Osteoblast (primary cell): ENCODE measurements around the gene GRM1. TPM values are rescaled to one million over a fixed set of nuclear protein-coding genes. Genes with fewer than 3 reads are reported as not detected.

Experiments used
- DNase-seq: peaks from one replicate; pipeline ENCODE4 v3.0.0; 2011; ENCODE audit warnings: low spot score, mixed read lengths; ENCODE audit not compliant: insufficient read length; ENCODE audit errors: missing footprints
- H2AFZ ChIP-seq: 2 replicates; pipeline ENCODE4 v1.6.0; 2011; ENCODE audit warnings: mild to moderate bottlenecking, low read length
- H3K27ac ChIP-seq: 2 replicates; pipeline ENCODE4 v1.5.1; 2011; ENCODE audit warnings: mild to moderate bottlenecking, low read depth, low read length, moderate library complexity
- H3K27me3 ChIP-seq: 2 replicates; pipeline ENCODE4 v1.6.0; 2012; ENCODE audit warnings: mild to moderate bottlenecking, control low read depth, inconsistent platforms, low read length, moderate library complexity; ENCODE audit not compliant: insufficient read depth
- H3K36me3 ChIP-seq: 2 replicates; pipeline ENCODE4 v1.5.1; 2011; ENCODE audit warnings: mild to moderate bottlenecking, low read length, control low read depth, moderate library complexity; ENCODE audit not compliant: insufficient read depth
- H3K4me1 ChIP-seq: 2 replicates; pipeline ENCODE4 v1.5.1; 2011; ENCODE audit warnings: mild to moderate bottlenecking, low read length, control low read depth, moderate library complexity; ENCODE audit not compliant: insufficient read depth
- H3K4me2 ChIP-seq: 2 replicates; pipeline ENCODE4 v1.6.0; 2011; ENCODE audit warnings: mild to moderate bottlenecking, low read length; ENCODE audit not compliant: insufficient read depth
- H3K4me3 ChIP-seq: fragments of 200-600 bp; sonication (generic); 3 replicates; pipeline ENCODE4 v1.5.1; 2012; ENCODE audit warnings: mild to moderate bottlenecking, low read length, inconsistent platforms; ENCODE audit not compliant: insufficient read depth
- H3K79me2 ChIP-seq: 2 replicates; pipeline ENCODE4 v1.6.0; 2012; ENCODE audit warnings: mild to moderate bottlenecking, low read length, control low read depth, inconsistent platforms; ENCODE audit not compliant: insufficient read depth
- H3K9me3 ChIP-seq: 2 replicates; pipeline ENCODE4 v1.5.1; 2011; ENCODE audit warnings: low read depth, low read length, control low read depth
- H4K20me1 ChIP-seq: 2 replicates; pipeline ENCODE4 v1.6.0; 2012; ENCODE audit warnings: mild to moderate bottlenecking, low read length, control low read depth; ENCODE audit not compliant: insufficient read depth
- CTCF ChIP-seq: IDR thresholded peaks from 2 replicates; pipeline ENCODE4 v1.5.1; 2011; ENCODE audit warnings: mild to moderate bottlenecking, low read depth, low read length, moderate library complexity; ENCODE audit errors: extremely low read depth
- total RNA-seq: library from RNA; depleted of rRNA; stranded (reverse); fragments of >200 nt; gene quantifications from 2 replicates; pipeline ENCODE4 v1.2.3, GENCODE V29; 2012

The GRM1 gene
- total RNA-seq, 1 donor, result under 0.01 TPM

- Histone ChIP-seq H3K4me3 (no peak overlapping the region), H3K27me3 (no peaks in the 10 kb centered on the region), H3K79me2 (no peaks in the 10 kb centered on the region), H3K9me3 (no peaks in the 10 kb centered on the region), H3K36me3 (no peaks in the 10 kb centered on the region), H3K27ac (no peak overlapping the region), H2AFZ (no peak overlapping the region), H3K4me2 (no peak overlapping the region), H4K20me1 (no peaks in the 10 kb centered on the region), H3K4me1 (no peaks in the 10 kb centered on the region)
- DNase-seq, result no peak
- TF ChIP-seq CTCF, result no peak
Observed at GRCh38 chr6:146113084-146113623, 84.3 kb downstream of the GRM1 start.

- Histone ChIP-seq H3K27me3 (no peaks in the 10 kb centered on the region), H3K27ac (no peak overlapping the region), H3K9me3 (no peaks in the 10 kb centered on the region), H3K4me2 (no peak overlapping the region), H3K4me1 (no peaks in the 10 kb centered on the region), H3K79me2 (no peaks in the 10 kb centered on the region), H2AFZ (no peak overlapping the region), H3K4me3 (no peak overlapping the region), H3K36me3 (no peaks in the 10 kb centered on the region), H4K20me1 (no peaks in the 10 kb centered on the region)
- TF ChIP-seq CTCF, result no peak
- DNase-seq, result no peak
Observed at GRCh38 chr6:146123616-146124015, 94.8 kb downstream of the GRM1 start.

- no peak overlapping the region for H3K4me2 ChIP-seq
- H3K27me3 ChIP-seq, result no peaks in the 10 kb centered on the region
- no peak overlapping the region for H3K27ac ChIP-seq
- no peak for DNase-seq
- no peak overlapping the region for H2AFZ ChIP-seq
- no peaks in the 10 kb centered on the region for H3K36me3 ChIP-seq
- no peaks in the 10 kb centered on the region for H4K20me1 ChIP-seq
- H3K4me1 ChIP-seq, result no peaks in the 10 kb centered on the region
- H3K79me2 ChIP-seq, result no peaks in the 10 kb centered on the region
- H3K9me3 ChIP-seq, result no peaks in the 10 kb centered on the region
- H3K4me3 ChIP-seq, result no peak overlapping the region
- no peak for TF ChIP-seq CTCF
Observed at GRCh38 chr6:146127447-146128215, 98.8 kb downstream of the GRM1 start.

GRCh38 chr6:146133866-146134265 is 105.0 kb downstream of the GRM1 start:
- DNase-seq, result no peak
- TF ChIP-seq CTCF, result no peak
- Histone ChIP-seq H2AFZ (no peak overlapping the region), H3K4me2 (no peak overlapping the region), H3K4me1 (no peaks in the 10 kb centered on the region), H3K79me2 (no peaks in the 10 kb centered on the region), H3K27ac (no peak overlapping the region), H3K4me3 (no peak overlapping the region), H3K27me3 (no peaks in the 10 kb centered on the region), H3K9me3 (no peaks in the 10 kb centered on the region), H3K36me3 (no peaks in the 10 kb centered on the region), H4K20me1 (no peaks in the 10 kb centered on the region)
